B cell (primary cell): ENCODE data around the gene PDCD2L. TPM values are rescaled to one million over a fixed set of nuclear protein-coding genes. Genes with fewer than 3 reads are reported as not detected.

Source experiments
- ATAC-seq: fragments of 200-7000 bp; cut with Tn5 transposase; one replicate; pipeline ENCODE4 v1.10.0; 2021; ENCODE audit warnings: low read depth, mild to moderate bottlenecking, moderate number of reproducible peaks, moderate library complexity
- CTCF ChIA-PET: fragments of 350-600 bp; sonication (Branson Sonifier 250); formaldehyde crosslinking; loops from one replicate; lab custom pipeline; 2021; ENCODE audit warnings: antibody characterized with exemption, inconsistent platforms; lab: Charles Lee
- POLR2A ChIA-PET: fragments of 350-600 bp; sonication (Branson Sonifier 250); formaldehyde crosslinking; loops from one replicate; lab custom pipeline; 2021; ENCODE audit warnings: antibody characterized with exemption; lab: Charles Lee
- DNase-seq: peaks from one replicate; pipeline ENCODE4 v3.0.0; 2013
- H2AFZ ChIP-seq: 2 replicates; pipeline ENCODE4 v1.6.1; 2012; ENCODE audit warnings: mild to moderate bottlenecking, low read depth, low read length; ENCODE audit not compliant: insufficient read depth, poor library complexity, severe bottlenecking
- H3K27ac ChIP-seq, 2 donors: 1 replicate in 1 of 2; 2 replicates in 1 of 2; pipeline ENCODE4 v1.5.1; 2012 to 2013; ENCODE audit warnings: low read length in 2 of 2, mild to moderate bottlenecking in 2 of 2, moderate library complexity in 1 of 2
- H3K27me3 ChIP-seq, 4 experiments: fragments of 200-600 bp in 1 of 4; sonication (generic) in 1 of 4; replicated peaks in 1 of 4; 1 replicate in 2 of 4; 2 replicates in 2 of 4; pipeline versions ENCODE4 v1.6.1 to v1.7.0; 2013 to 2016; ENCODE audit warnings: low read length in 3 of 4, mild to moderate bottlenecking in 2 of 4, mixed read lengths in 1 of 4, moderate library complexity in 1 of 4; ENCODE audit not compliant: insufficient read depth in 4 of 4, control insufficient read depth in 3 of 4; ENCODE audit errors: control extremely low read depth in 1 of 4
- H3K36me3 ChIP-seq, 2 experiments: replicated peaks in 1 of 2; 1 replicate in 1 of 2; 2 replicates in 1 of 2; pipeline versions ENCODE4 v1.6.1 to v1.7.1; 2013; ENCODE audit warnings: low read length in 1 of 2; ENCODE audit not compliant: insufficient read depth in 2 of 2, control insufficient read depth in 1 of 2; ENCODE audit errors: control extremely low read depth in 1 of 2, extremely low read depth in 1 of 2
- H3K4me1 ChIP-seq, 2 donors: fragments of 200-600 bp in 1 of 2; sonication (generic) in 1 of 2; 1 replicate in 1 of 2; 2 replicates in 1 of 2; pipeline versions ENCODE4 v1.5.1 to v1.6.1; 2013 to 2017; ENCODE audit warnings: low read length in 2 of 2; ENCODE audit not compliant: control insufficient read depth in 2 of 2, insufficient read depth in 2 of 2
- H3K4me2 ChIP-seq: replicated peaks from 2 replicates; pipeline ENCODE3; 2012; ENCODE audit warnings: mild to moderate bottlenecking, low read depth, low read length; ENCODE audit not compliant: poor library complexity, severe bottlenecking
- H3K4me3 ChIP-seq, 5 experiments: fragments of 200-600 bp in 1 of 5; sonication (generic) in 1 of 5; 1 replicate in 3 of 5; 2 replicates in 2 of 5; pipeline versions ENCODE4 v1.5.1 to v1.7.0; 2011 to 2016; ENCODE audit warnings: low read length in 4 of 5, mild to moderate bottlenecking in 4 of 5, low read depth in 2 of 5, control low read depth in 1 of 5, moderate library complexity in 1 of 5; ENCODE audit not compliant: insufficient read depth in 1 of 5; ENCODE audit errors: control extremely low read depth in 1 of 5, extremely low read depth in 1 of 5
- H3K79me2 ChIP-seq: fragments of 200-600 bp; sonication (generic); one replicate; pipeline ENCODE4 v1.6.0; 2016; ENCODE audit warnings: low read length; ENCODE audit not compliant: control insufficient read depth, insufficient read depth
- H3K9ac ChIP-seq: fragments of 200-600 bp; sonication (generic); 2 replicates; pipeline ENCODE4 v1.6.1; 2017; ENCODE audit warnings: mild to moderate bottlenecking, low read length, moderate library complexity
- H3K9me3 ChIP-seq, 3 donors: one replicate each; pipeline versions ENCODE4 v1.6.1 to v1.7.1; 2013; ENCODE audit warnings: low read length in 2 of 3; ENCODE audit not compliant: control insufficient read depth in 2 of 3, insufficient read depth in 1 of 3; ENCODE audit errors: control extremely low read depth in 1 of 3
- H4K20me1 ChIP-seq: 2 replicates; pipeline ENCODE4 v1.6.0; 2012; ENCODE audit warnings: mild to moderate bottlenecking, low read length; ENCODE audit not compliant: insufficient read depth, control insufficient read depth, poor library complexity, severe bottlenecking
- H3K27ac Mint-ChIP-seq: one replicate; pipeline ENCODE4 v1.8.0; 2021; ENCODE audit warnings: mixed read lengths
- H3K27me3 Mint-ChIP-seq: one replicate; pipeline ENCODE4 v1.8.0; 2021; ENCODE audit warnings: mixed read lengths
- H3K4me1 Mint-ChIP-seq: one replicate; pipeline ENCODE4 v1.8.0; 2021; ENCODE audit warnings: mixed read lengths
- H3K4me3 Mint-ChIP-seq: one replicate; pipeline ENCODE4 v1.8.0; 2021; ENCODE audit warnings: mixed read lengths
- H3K9me3 Mint-ChIP-seq: one replicate; pipeline ENCODE4 v1.8.0; 2022; ENCODE audit warnings: mixed read lengths; ENCODE audit not compliant: insufficient read depth
- EZH2 ChIP-seq: IDR thresholded peaks from 2 replicates; pipeline ENCODE4 v1.6.1; 2012; ENCODE audit warnings: borderline replicate concordance, low read depth, mild to moderate bottlenecking, moderate library complexity, low read length; ENCODE audit not compliant: insufficient read depth, poor library complexity, severe bottlenecking
- WGBS: methylation state at CpG from one replicate; pipeline ENCODE4 v1.1.5; 2013; ENCODE audit warnings: missing lambda C conversion rate; ENCODE audit not compliant: insufficient coverage; 5-methylcytosine and 5-hydroxymethylcytosine counted together
- intact Hi-C: fragments of 100-400 bp; cut with micrococcal nuclease; formaldehyde crosslinking; loops from one replicate; pipeline ENCODE4 v1.10.0; 2022
- polyA plus RNA-seq: library from polyadenylated mRNA; depleted of rRNA; stranded (reverse); fragments of >200 nt; gene quantifications from 2 replicates; pipeline ENCODE4 v1.2.3, GENCODE V29; 2012
- total RNA-seq, 2 donors: library from RNA; stranded (reverse); fragments of 120-200 nt in 1 of 2; gene quantifications; 1 replicate in 1 of 2; 2 replicates in 1 of 2; pipeline versions ENCODE4 v1.2.3 to v1.2.4, GENCODE V29; 2013 to 2022
- TF ChIP-seq, protein P1 (sequence below): fragments of 200-600 bp; IDR thresholded peaks from one replicate; pipeline ENCODE4 v1.8.0; 2022; ENCODE audit warnings: antibody characterized with exemption, mild to moderate bottlenecking

The PDCD2L gene
- total and polyA plus RNA-seq, 2 donors (not counting 1 experiment from before 2014, with no cell fraction given) = 11.3 to 16.7 TPM

GRCh38 chr19:34431681-34432402 is 27.6 kb downstream of the PDCD2L start:
- DNase-seq (no peak), ATAC-seq (no peak)
- Histone ChIP-seq H3K9ac (no peak overlapping the region), H3K27me3 (no peaks in the 10 kb centered on the region), H3K36me3 (peaks cover 0 to 36% of the 10 kb centered on the region in 2 experiments), H3K4me3 (no peak overlapping the region), H3K4me2 (no peak overlapping the region), H3K79me2 (peaks cover 87% of the 10 kb centered on the region), H3K9me3 (no peaks in the 10 kb centered on the region), H4K20me1 (peaks cover 72% of the 10 kb centered on the region), H3K27ac (no peak overlapping the region), H2AFZ (no peak overlapping the region), H3K4me1 (peaks cover 22 to 24% of the 10 kb centered on the region in 2 donors)
- intact Hi-C loops = no loop called here
- no CpG with 5 or more reads among the region's 2 CpGs for WGBS
- H3K4me1 Mint-ChIP-seq = peaks cover 37% of the 10 kb centered on the region
- H3K9me3 Mint-ChIP-seq = no peaks in the 10 kb centered on the region
- H3K27ac Mint-ChIP-seq = no peak overlapping the region
- no peaks in the 10 kb centered on the region for H3K27me3 Mint-ChIP-seq
- ChIA-PET CTCF (interaction anchor here (0.6 to 1.2 kb wide), 5 partner anchors 8 to 1831 kb away, joined by 3 to 4 read pairs (median 3); no protein-coding TSS in a partner anchor), POLR2A (interaction anchor here (0.7 kb wide), 1 partner anchor 181 kb away, joined by 3 read pairs; no protein-coding TSS in a partner anchor)
- no peak for TF ChIP-seq EZH2
- TF ChIP-seq, protein P1, sequence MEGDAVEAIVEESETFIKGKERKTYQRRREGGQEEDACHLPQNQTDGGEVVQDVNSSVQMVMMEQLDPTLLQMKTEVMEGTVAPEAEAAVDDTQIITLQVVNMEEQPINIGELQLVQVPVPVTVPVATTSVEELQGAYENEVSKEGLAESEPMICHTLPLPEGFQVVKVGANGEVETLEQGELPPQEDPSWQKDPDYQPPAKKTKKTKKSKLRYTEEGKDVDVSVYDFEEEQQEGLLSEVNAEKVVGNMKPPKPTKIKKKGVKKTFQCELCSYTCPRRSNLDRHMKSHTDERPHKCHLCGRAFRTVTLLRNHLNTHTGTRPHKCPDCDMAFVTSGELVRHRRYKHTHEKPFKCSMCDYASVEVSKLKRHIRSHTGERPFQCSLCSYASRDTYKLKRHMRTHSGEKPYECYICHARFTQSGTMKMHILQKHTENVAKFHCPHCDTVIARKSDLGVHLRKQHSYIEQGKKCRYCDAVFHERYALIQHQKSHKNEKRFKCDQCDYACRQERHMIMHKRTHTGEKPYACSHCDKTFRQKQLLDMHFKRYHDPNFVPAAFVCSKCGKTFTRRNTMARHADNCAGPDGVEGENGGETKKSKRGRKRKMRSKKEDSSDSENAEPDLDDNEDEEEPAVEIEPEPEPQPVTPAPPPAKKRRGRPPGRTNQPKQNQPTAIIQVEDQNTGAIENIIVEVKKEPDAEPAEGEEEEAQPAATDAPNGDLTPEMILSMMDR = no peak
- no peak overlapping the region for H3K4me3 Mint-ChIP-seq

- no peaks in the 10 kb centered on the region for H3K9me3 Mint-ChIP-seq
- H3K27ac ChIP-seq = no peak overlapping the region
- no peaks in the 10 kb centered on the region for H3K9me3 ChIP-seq
- CTCF ChIA-PET = no interaction called here
- H3K27me3 Mint-ChIP-seq = no peaks in the 10 kb centered on the region
- peaks cover 0 to 41% of the 10 kb centered on the region in 2 experiments for H3K36me3 ChIP-seq
- H3K9ac ChIP-seq = no peak overlapping the region
- H3K4me2 ChIP-seq = no peak overlapping the region
- no peaks in the 10 kb centered on the region for H3K27me3 ChIP-seq
- peaks cover 35% of the 10 kb centered on the region for H3K4me1 Mint-ChIP-seq
- TF ChIP-seq, protein P1 = no peak
- no peak for TF ChIP-seq EZH2
- H2AFZ ChIP-seq = no peak overlapping the region
- H3K79me2 ChIP-seq = peaks cover 83% of the 10 kb centered on the region
- 93% methylated on average over 2 of the region's 5 CpGs for WGBS
- no peak for ATAC-seq
- DNase-seq = no peak
- intact Hi-C loops = no loop called here
- peaks cover 79% of the 10 kb centered on the region for H4K20me1 ChIP-seq
- no peak overlapping the region for H3K27ac Mint-ChIP-seq
- no peak overlapping the region for H3K4me3 Mint-ChIP-seq
- POLR2A ChIA-PET = no interaction called here
- no peak overlapping the region for H3K4me3 ChIP-seq
- peaks cover 20 to 21% of the 10 kb centered on the region in 2 donors for H3K4me1 ChIP-seq
These were observed 28.6 kb downstream of the PDCD2L start for GRCh38 chr19:34432797-34433196.
